K562 (cell line): ENCODE data around the gene AGPAT4. TPM values are rescaled to one million over a fixed set of nuclear protein-coding genes. Genes with fewer than 3 reads are reported as not detected.

Source experiments
- ARID1B ChIP-seq: fragments of 450-650 bp; IDR thresholded peaks from 2 replicates; pipeline ENCODE4 v1.6.1; 2016; ENCODE audit warnings: antibody characterized with exemption, mild to moderate bottlenecking, inconsistent platforms
- BCOR ChIP-seq: fragments of 450-650 bp; IDR thresholded peaks from 2 replicates; pipeline ENCODE4 v1.6.1; 2016
- FOXJ2 ChIP-seq: fragments of 200-800 bp; sonication (Bioruptor generic); IDR thresholded peaks from 2 replicates; pipeline ENCODE4 v1.6.1; 2016; ENCODE audit warnings: missing genetic modification characterization, missing compliant biosample characterization
- HCFC1 ChIP-seq: IDR thresholded peaks from 2 replicates; pipeline ENCODE4 v1.6.1; 2012; ENCODE audit warnings: low read depth, low read length, improper control_type of control experiment
- KDM1A ChIP-seq, 2 experiments: fragments of 450-650 bp; IDR thresholded peaks; 2 replicates each; pipeline ENCODE4 v1.6.1; 2016; ENCODE audit warnings: mild to moderate bottlenecking in 2 of 2
- MTA2 ChIP-seq: fragments of 450-650 bp; IDR thresholded peaks from 2 replicates; pipeline ENCODE4 v1.6.1; 2016; ENCODE audit warnings: low read depth
- NCOA1 ChIP-seq: fragments of 450-650 bp; IDR thresholded peaks from 2 replicates; pipeline ENCODE4 v1.6.1; 2016; ENCODE audit warnings: low read depth
- NCOA2 ChIP-seq, 2 experiments: fragments of 450-650 bp; IDR thresholded peaks; 2 replicates each; pipeline ENCODE4 v1.6.1; 2018; ENCODE audit warnings: mild to moderate bottlenecking in 2 of 2, moderate library complexity in 1 of 2; ENCODE audit not compliant: partially characterized antibody in 2 of 2
- NCOA4 ChIP-seq: fragments of 450-650 bp; IDR thresholded peaks from 2 replicates; pipeline ENCODE4 v1.6.1; 2018; ENCODE audit warnings: mild to moderate bottlenecking; ENCODE audit not compliant: partially characterized antibody
- NFIC ChIP-seq: fragments of 450-650 bp; IDR thresholded peaks from 2 replicates; pipeline ENCODE4 v1.6.1; 2017; ENCODE audit warnings: mild to moderate bottlenecking, inconsistent platforms
- OTX1 ChIP-seq: fragments of 450-650 bp; formaldehyde crosslinking; IDR thresholded peaks from 2 replicates; pipeline ENCODE4 v1.4.0; 2022; ENCODE audit warnings: mild to moderate bottlenecking
- PHB ChIP-seq: fragments of 250-450 bp; sonication (Bioruptor Pico); IDR thresholded peaks from 2 replicates; pipeline ENCODE4 v1.5.0; 2021
- polyA plus RNA-seq, 8 experiments: library from polyadenylated mRNA; depleted of rRNA in 4 of 8; stranded (reverse) in 5 of 8; unstranded in 3 of 8; fragments of >200 nt; fragmentation: Nextera tagmentation in 2 of 8; fragmentation: Illumina TruSeq in 1 of 8; extraction: Ambion mirVana in 2 of 8; extraction: Trizol in 1 of 8; gene quantifications; 2 replicates each; pipeline versions ENCODE4 v1.2.1 to v1.2.3, GENCODE V29; 2011 to 2014; ENCODE audit warnings: inconsistent platforms in 1 of 8, missing spikeins in 1 of 8
- total RNA-seq, 7 experiments: library from RNA; depleted of rRNA in 6 of 7; stranded (reverse); fragments of >200 nt in 6 of 7; fragmentation: Illumina TruSeq in 2 of 7; extraction: Trizol in 2 of 7; gene quantifications; 2 replicates each; pipeline versions ENCODE4 v1.2.1 to v1.2.3, GENCODE V29; 2011 to 2021; ENCODE audit warnings: low replicate concordance in 1 of 7
- TF ChIP-seq, protein P1 (sequence below): fragments of 450-650 bp; formaldehyde crosslinking; IDR thresholded peaks from 2 replicates; pipeline ENCODE4 v1.4.0; 2022; ENCODE audit warnings: missing genetic modification characterization
- TF ChIP-seq, protein P2 (sequence below): fragments of 450-650 bp; IDR thresholded peaks from 2 replicates; pipeline ENCODE4 v1.6.1; 2018; ENCODE audit warnings: mild to moderate bottlenecking, low read depth; ENCODE audit not compliant: partially characterized antibody
- TF ChIP-seq, protein P3 (sequence below): fragments of 450-650 bp; IDR thresholded peaks from 2 replicates; pipeline ENCODE4 v1.6.1; 2016; ENCODE audit warnings: antibody characterized with exemption
- TF ChIP-seq, protein P4 (sequence below): fragments of 450-650 bp; formaldehyde crosslinking; IDR thresholded peaks from 2 replicates; pipeline ENCODE4 v1.4.0; 2022; ENCODE audit warnings: missing genetic modification characterization
- TF ChIP-seq, protein P5 (sequence below): IDR thresholded peaks from 2 replicates; pipeline ENCODE4 v1.6.1; 2016; ENCODE audit warnings: missing genetic modification characterization, missing compliant biosample characterization
- TF ChIP-seq, protein P6 (sequence below): fragments of 450-650 bp; IDR thresholded peaks from 2 replicates; pipeline ENCODE4 v1.6.1; 2017; ENCODE audit warnings: antibody characterized with exemption
- TF ChIP-seq, protein P7 (sequence below): fragments of 250-450 bp; sonication (Bioruptor Pico); IDR thresholded peaks from 2 replicates; pipeline ENCODE4 v1.8.0; 2022; ENCODE audit warnings: inconsistent platforms, mild to moderate bottlenecking, moderate library complexity, borderline replicate concordance

AGPAT4 gene
- total and polyA plus RNA-seq, 9 of the 15 experiments (the other 6 are each of a cell fraction or from before 2014, with no cell fraction given): 2.2 to 15.0 (median 5.7) TPM

DNA sequence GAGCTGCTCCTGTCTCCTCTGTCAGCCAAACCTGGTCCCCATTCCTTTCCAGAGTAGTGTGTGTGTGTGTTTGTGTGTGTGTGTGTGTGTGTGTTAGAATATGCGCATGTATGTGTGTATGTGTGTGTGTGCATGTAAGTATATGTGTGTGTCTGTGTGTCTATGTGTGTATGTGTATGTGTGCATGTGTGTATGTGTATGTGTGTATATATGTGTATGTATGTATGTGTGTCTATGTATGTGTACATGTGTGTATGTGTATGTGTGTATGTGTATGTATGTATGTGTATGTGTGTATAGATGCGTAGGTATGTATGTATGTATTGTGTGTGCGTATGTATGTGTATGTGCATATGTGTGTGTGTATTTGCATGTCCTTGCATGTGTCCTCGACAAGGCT lies 79.5 kb downstream of the AGPAT4 start (continued):
- TF ChIP-seq, protein P1, sequence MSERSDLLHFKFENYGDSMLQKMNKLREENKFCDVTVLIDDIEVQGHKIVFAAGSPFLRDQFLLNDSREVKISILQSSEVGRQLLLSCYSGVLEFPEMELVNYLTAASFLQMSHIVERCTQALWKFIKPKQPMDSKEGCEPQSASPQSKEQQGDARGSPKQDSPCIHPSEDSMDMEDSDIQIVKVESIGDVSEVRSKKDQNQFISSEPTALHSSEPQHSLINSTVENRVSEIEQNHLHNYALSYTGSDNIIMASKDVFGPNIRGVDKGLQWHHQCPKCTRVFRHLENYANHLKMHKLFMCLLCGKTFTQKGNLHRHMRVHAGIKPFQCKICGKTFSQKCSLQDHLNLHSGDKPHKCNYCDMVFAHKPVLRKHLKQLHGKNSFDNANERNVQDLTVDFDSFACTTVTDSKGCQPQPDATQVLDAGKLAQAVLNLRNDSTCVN (CRISPR knock-in tag): peak; percentile 91
- TF ChIP-seq BCOR (peak; percentile 56; the same call in 1 of the 2 replicates), FOXJ2 (no peak), OTX1 (CRISPR knock-in tag) (peak; percentile 87; the same call in 1 of the 2 replicates), NCOA2 (IDR thresholded peaks at IDR 0.05; ENCODE audit: partially characterized antibody in 2 of 2) (peak in 1 of 2 experiments; percentile 66), NFIC (peak; percentile 31; the same call in 1 of the 2 replicates), NCOA4 (peak; percentile 70), ARID1B (peak; percentile 21; the same call in 1 of the 2 replicates), NCOA1 (peak; percentile 47; the same call in 1 of the 2 replicates), PHB (CRISPR knock-in tag) (no peak), KDM1A (IDR thresholded peaks at IDR 0.05) (peak; percentile 28 to 65; a peak in 2 of 4 replicates), MTA2 (peak; percentile 29; the same call in 1 of the 2 replicates), HCFC1 (no peak)
- TF ChIP-seq, protein P2, sequence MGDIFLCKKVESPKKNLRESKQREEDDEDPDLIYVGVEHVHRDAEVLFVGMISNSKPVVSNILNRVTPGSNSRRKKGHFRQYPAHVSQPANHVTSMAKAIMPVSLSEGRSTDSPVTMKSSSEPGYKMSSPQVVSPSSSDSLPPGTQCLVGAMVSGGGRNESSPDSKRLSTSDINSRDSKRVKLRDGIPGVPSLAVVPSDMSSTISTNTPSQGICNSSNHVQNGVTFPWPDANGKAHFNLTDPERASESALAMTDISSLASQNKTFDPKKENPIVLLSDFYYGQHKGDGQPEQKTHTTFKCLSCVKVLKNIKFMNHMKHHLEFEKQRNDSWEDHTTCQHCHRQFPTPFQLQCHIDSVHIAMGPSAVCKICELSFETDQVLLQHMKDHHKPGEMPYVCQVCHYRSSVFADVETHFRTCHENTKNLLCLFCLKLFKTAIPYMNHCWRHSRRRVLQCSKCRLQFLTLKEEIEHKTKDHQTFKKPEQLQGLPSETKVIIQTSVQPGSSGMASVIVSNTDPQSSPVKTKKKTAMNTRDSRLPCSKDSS: peak; percentile 41
- TF ChIP-seq, protein P3, sequence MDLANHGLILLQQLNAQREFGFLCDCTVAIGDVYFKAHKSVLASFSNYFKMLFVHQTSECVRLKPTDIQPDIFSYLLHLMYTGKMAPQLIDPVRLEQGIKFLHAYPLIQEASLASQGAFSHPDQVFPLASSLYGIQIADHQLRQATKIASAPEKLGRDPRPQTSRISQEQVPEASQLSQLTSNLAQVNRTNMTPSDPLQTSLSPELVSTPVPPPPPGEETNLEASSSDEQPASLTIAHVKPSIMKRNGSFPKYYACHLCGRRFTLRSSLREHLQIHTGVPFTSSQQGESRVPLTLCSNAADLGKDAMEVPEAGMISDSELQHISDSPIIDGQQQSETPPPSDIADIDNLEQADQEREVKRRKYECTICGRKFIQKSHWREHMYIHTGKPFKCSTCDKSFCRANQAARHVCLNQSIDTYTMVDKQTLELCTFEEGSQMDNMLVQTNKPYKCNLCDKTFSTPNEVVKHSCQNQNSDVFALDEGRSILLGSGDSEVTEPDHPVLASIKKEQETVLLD: peak; percentile 48; the same call in 1 of the 2 replicates
- TF ChIP-seq, protein P4, sequence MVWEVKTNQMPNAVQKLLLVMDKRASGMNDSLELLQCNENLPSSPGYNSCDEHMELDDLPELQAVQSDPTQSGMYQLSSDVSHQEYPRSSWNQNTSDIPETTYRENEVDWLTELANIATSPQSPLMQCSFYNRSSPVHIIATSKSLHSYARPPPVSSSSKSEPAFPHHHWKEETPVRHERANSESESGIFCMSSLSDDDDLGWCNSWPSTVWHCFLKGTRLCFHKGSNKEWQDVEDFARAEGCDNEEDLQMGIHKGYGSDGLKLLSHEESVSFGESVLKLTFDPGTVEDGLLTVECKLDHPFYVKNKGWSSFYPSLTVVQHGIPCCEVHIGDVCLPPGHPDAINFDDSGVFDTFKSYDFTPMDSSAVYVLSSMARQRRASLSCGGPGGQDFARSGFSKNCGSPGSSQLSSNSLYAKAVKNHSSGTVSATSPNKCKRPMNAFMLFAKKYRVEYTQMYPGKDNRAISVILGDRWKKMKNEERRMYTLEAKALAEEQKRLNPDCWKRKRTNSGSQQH (CRISPR knock-in tag): peak; percentile 91
- TF ChIP-seq, protein P5, sequence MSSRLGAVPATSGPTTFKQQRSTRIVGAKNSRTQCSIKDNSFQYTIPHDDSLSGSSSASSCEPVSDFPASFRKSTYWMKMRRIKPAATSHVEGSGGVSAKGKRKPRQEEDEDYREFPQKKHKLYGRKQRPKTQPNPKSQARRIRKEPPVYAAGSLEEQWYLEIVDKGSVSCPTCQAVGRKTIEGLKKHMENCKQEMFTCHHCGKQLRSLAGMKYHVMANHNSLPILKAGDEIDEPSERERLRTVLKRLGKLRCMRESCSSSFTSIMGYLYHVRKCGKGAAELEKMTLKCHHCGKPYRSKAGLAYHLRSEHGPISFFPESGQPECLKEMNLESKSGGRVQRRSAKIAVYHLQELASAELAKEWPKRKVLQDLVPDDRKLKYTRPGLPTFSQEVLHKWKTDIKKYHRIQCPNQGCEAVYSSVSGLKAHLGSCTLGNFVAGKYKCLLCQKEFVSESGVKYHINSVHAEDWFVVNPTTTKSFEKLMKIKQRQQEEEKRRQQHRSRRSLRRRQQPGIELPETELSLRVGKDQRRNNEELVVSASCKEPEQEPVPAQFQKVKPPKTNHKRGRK (tag): no peak
- TF ChIP-seq, protein P6, sequence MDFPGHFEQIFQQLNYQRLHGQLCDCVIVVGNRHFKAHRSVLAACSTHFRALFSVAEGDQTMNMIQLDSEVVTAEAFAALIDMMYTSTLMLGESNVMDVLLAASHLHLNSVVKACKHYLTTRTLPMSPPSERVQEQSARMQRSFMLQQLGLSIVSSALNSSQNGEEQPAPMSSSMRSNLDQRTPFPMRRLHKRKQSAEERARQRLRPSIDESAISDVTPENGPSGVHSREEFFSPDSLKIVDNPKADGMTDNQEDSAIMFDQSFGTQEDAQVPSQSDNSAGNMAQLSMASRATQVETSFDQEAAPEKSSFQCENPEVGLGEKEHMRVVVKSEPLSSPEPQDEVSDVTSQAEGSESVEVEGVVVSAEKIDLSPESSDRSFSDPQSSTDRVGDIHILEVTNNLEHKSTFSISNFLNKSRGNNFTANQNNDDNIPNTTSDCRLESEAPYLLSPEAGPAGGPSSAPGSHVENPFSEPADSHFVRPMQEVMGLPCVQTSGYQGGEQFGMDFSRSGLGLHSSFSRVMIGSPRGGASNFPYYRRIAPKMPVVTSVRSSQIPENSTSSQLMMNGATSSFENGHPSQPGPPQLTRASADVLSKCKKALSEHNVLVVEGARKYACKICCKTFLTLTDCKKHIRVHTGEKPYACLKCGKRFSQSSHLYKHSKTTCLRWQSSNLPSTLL: peak; percentile 72; the same call in 1 of the 2 replicates
- TF ChIP-seq, protein P7, sequence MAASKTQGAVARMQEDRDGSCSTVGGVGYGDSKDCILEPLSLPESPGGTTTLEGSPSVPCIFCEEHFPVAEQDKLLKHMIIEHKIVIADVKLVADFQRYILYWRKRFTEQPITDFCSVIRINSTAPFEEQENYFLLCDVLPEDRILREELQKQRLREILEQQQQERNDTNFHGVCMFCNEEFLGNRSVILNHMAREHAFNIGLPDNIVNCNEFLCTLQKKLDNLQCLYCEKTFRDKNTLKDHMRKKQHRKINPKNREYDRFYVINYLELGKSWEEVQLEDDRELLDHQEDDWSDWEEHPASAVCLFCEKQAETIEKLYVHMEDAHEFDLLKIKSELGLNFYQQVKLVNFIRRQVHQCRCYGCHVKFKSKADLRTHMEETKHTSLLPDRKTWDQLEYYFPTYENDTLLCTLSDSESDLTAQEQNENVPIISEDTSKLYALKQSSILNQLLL (CRISPR knock-in tag): no peak
